Measurements from ENCODE around the gene TAB3.

The TAB3 gene

DNA sequence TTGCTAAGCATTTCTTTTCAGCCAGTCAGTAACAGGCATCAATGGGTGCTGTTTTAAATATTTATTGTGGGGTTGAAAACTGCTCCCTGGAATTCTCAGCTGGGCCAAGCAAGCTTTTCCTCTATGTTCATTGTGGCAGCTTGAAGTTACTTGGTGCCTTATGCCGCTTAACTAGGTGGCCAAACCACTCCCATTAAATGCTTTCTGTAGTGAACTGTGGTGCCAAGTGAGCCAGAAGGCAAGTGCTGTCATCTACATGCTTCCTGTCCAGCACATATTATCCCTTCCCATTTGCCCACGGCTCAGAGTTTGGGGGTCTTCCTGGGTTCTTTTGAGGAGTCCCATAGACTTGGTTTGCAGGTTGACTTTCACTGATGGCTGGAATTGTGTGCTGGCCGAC lies 64.8 kb downstream of the TAB3 start:
- no peak for DNase-seq (ENCODE audit: low read depth)
- no peak overlapping the region for H3K4me3 ChIP-seq (ENCODE audit: low read depth, low read length)
- TF ChIP-seq, protein P1, sequence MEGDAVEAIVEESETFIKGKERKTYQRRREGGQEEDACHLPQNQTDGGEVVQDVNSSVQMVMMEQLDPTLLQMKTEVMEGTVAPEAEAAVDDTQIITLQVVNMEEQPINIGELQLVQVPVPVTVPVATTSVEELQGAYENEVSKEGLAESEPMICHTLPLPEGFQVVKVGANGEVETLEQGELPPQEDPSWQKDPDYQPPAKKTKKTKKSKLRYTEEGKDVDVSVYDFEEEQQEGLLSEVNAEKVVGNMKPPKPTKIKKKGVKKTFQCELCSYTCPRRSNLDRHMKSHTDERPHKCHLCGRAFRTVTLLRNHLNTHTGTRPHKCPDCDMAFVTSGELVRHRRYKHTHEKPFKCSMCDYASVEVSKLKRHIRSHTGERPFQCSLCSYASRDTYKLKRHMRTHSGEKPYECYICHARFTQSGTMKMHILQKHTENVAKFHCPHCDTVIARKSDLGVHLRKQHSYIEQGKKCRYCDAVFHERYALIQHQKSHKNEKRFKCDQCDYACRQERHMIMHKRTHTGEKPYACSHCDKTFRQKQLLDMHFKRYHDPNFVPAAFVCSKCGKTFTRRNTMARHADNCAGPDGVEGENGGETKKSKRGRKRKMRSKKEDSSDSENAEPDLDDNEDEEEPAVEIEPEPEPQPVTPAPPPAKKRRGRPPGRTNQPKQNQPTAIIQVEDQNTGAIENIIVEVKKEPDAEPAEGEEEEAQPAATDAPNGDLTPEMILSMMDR (IDR thresholded peaks at IDR 0.05; ENCODE audit: low read depth, low read length, missing control alignments) = no peak

DNA sequence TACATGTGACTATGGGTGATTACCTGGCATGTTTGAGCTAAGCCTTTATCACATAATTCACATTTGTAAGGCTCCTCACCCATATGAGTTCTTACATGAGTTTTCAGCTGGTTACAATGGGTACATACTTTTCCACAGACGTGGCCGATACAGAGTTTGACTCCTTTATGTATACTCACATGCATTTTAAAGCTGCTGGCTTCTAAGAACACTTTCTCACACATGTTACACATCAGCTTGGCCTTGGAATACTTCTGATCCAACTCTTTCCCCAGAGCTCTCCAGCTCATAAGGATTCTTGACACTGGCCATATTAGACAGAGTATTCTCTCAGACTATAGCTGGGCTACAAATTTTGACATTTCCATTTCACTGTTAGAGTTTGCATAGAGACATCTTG lies 66.3 kb downstream of the TAB3 start:
- no peak overlapping the region for H3K4me3 ChIP-seq (ENCODE audit: low read depth, low read length)
- DNase-seq (ENCODE audit: low read depth) = no peak
- TF ChIP-seq, protein P1 (IDR thresholded peaks at IDR 0.05; ENCODE audit: low read depth, low read length, missing control alignments) = no peak

DNA sequence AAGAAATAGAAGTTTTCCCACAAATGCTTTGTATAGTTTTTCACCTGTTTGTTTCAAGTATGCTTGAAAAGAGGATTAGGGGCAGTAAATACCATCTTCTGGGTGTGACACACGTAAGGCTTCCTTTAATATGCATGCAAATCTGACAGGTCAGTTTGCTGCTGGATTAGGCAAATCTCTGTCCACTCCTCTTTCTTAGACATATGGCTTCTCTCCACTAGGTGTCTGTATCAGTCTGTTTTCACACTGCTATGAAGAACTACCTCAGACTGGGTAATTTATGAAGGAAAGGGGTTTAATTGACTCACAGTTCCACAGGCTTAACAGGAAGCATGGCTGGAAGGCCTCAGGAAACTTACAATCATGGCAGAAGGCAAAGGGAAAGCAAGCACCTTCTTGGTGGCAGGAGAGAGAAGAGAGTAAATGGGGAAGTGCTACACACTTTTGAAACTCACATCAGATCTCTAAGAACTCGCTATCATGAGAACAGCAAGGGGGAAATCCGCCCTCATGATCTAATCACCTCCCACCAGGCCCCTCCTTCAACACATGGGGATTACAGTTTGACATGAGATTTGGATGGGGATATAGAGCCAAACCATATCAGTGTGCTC lies 66.9 kb downstream of the TAB3 start:
- DNase-seq (ENCODE audit: low read depth) = peak; percentile 21
- H3K4me3 ChIP-seq (ENCODE audit: low read depth, low read length) = no peak overlapping the region
- TF ChIP-seq, protein P1 (IDR thresholded peaks at IDR 0.05; ENCODE audit: low read depth, low read length, missing control alignments) = peak; percentile 20

DNA sequence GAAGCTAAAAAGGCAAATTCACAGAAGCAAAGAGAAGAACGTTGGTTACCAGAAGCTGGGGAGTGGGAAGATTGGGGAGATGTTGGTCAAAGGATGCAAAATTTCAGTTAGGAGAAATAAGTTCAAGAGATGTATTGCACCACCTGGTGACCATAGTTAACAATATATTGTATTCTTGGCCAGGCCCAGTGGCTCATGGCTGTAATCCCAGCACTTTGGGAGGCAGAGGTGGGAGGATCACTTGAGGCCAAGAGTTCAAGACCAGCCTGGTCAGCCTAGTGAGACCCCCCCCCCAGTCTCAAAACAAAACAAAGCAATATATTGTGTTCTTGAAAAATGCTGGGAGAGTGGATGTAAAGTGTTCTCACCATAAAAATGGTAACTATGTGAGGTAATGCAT lies 67.9 kb downstream of the TAB3 start:
- DNase-seq (ENCODE audit: low read depth) = no peak
- no peak overlapping the region for H3K4me3 ChIP-seq (ENCODE audit: low read depth, low read length)
- TF ChIP-seq, protein P1 (IDR thresholded peaks at IDR 0.05; ENCODE audit: low read depth, low read length, missing control alignments) = no peak

DNA sequence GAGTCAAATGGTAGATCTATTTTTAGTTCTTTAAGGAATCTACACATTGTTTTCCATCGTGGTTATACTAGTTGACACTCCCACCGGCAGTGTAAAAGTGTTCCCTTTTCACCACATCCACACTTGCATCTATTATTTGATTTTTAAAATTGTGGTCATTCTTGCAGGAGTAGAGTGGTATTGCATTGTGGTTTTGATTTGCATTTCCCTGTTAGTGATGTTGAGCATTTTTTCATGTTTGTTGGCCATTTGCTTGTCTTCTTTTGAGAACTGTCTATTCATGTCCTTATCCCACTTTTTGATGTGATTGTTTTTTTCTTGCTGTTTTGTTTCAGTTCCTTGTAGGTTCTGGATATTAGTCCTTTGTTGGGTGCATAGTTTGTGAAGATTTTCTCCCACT lies 70.0 kb downstream of the TAB3 start:
- H3K4me3 ChIP-seq (ENCODE audit: low read depth, low read length) = no peak overlapping the region
- no peak for DNase-seq (ENCODE audit: low read depth)
- TF ChIP-seq, protein P1 (IDR thresholded peaks at IDR 0.05; ENCODE audit: low read depth, low read length, missing control alignments) = no peak

DNA sequence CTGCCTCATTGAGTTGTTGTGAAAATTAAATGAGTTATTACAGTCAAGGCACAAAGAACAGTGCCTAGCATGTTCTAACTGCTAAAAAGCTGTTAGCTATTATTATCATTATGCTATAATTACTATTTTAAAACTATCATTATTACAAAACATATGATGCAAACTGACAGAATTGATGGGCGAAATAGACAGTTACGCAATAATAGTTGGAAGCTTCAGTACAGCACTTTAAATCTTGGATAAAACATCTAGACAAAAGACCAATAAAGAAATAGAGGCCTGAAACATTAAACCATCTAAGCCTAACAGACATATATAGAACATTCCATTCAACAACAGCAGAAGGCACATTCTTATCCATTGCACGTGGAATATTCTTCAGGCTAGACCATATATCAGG lies 73.0 kb downstream of the TAB3 start:
- TF ChIP-seq, protein P1 (IDR thresholded peaks at IDR 0.05; ENCODE audit: low read depth, low read length, missing control alignments) = no peak
- DNase-seq (ENCODE audit: low read depth) = no peak
- H3K4me3 ChIP-seq (ENCODE audit: low read depth, low read length) = no peak overlapping the region

DNA sequence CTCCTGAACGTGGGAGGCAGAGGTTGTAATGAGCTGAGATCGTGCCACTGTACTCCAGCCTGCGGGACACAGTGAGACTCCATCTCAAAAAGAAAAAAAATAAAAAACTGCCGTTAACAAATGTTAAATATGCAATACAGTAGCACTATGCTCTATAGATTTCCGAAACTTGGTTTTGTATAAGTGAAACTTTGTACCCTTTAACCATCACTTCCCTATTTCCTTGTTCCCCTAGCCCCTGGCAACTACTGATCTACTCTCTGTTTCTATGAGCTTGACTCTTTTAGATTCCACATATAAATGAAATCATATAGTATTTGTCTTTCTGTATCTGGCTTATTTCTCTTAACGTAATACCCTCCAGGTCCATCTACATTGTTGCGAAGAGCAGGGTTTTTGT lies 74.1 kb downstream of the TAB3 start:
- no peak for DNase-seq (ENCODE audit: low read depth)
- TF ChIP-seq, protein P1 (IDR thresholded peaks at IDR 0.05; ENCODE audit: low read depth, low read length, missing control alignments) = no peak

More for the DNA sequence above, 74.1 kb downstream of the TAB3 start:
- H3K4me3 ChIP-seq (ENCODE audit: low read depth, low read length) = no peak overlapping the region

Measured in GM12864 (cell line).